SK-N-MC (cell line): ENCODE measurements around the gene ECSCR.

ENCODE experiments used
- DNase-seq: peaks from one replicate; pipeline ENCODE4 v3.0.0-alpha.2; 2011; ENCODE audit warnings: low read depth, low spot score
- H3K27ac ChIP-seq: fragments of 200-600 bp; sonication (generic); 2 replicates; pipeline ENCODE4 v1.5.1; 2016; ENCODE audit warnings: mixed run types
- H3K36me3 ChIP-seq: fragments of 200-600 bp; sonication (generic); 2 replicates; pipeline ENCODE4 v1.6.1; 2017; ENCODE audit warnings: antibody characterized with exemption, low read length, mixed read lengths; ENCODE audit not compliant: insufficient read depth
- H3K4me3 ChIP-seq: fragments of 200-600 bp; sonication (generic); 2 replicates; pipeline ENCODE4 v1.5.1; 2016
- H3K9ac ChIP-seq: fragments of 200-600 bp; sonication (generic); 2 replicates; pipeline ENCODE4 v1.8.0; 2017; ENCODE audit warnings: mixed run types, mixed read lengths; ENCODE audit not compliant: insufficient read length
- H3K9me3 ChIP-seq: fragments of 200-600 bp; sonication (generic); 2 replicates; pipeline ENCODE4 v1.6.1; 2017; ENCODE audit warnings: low read depth, mild to moderate bottlenecking, antibody characterized with exemption, low read length, moderate library complexity, mixed read lengths
- EZH2 ChIP-seq: fragments of 200-600 bp; sonication (generic); IDR thresholded peaks from one replicate; pipeline ENCODE4 v1.6.1; 2017; ENCODE audit warnings: antibody characterized with exemption
- FOXP2 ChIP-seq: optimal IDR thresholded peaks from 2 replicates; pipeline ENCODE3; 2011; ENCODE audit warnings: mild to moderate bottlenecking, moderate library complexity; ENCODE audit not compliant: insufficient read depth; ENCODE audit errors: extremely low read length, control extremely low read depth
- POLR2AphosphoS5 ChIP-seq: IDR thresholded peaks from 2 replicates; pipeline ENCODE4 v1.6.1; 2012; ENCODE audit warnings: mild to moderate bottlenecking, low read depth, low read length, borderline replicate concordance

The ECSCR gene

DNA sequence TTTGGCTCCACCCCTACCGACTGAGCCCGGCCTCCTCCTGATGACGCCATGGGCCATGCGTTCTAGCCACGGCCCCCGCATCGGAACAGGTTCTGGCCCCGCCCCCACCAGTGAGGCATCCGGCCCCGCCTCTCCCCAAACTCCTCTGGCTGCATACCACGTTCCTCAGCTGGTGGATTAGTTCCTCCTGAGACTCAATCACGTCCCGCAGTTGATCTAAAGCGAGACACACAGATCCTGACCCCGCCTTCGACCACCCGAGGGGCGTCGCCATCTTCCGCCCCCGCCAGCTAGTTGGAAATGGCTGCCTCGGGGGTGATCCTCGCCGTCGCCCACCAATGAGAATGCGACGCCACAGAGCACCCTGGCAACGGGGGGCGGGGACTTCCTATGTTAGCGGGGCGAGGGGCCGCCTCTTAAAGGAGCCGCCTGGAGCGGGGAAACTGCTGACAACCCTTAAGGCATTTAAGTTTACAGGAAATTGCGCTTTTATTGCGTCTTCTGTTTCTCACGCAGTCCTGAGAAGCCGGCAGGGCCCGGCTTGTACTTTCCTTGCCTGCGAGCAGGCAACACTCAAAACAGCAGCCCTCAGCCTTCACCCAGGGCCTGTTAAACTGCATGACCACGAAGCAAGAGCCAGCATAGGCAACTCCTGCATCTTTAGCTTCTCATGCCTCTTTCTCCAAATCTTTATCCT is 58.6 kb downstream of the ECSCR start, which contains the start of gene SPATA24:
TSS of gene SPATA24 (minus strand) at position 303 of the 697 bp plus-strand sequence. CDS start at position 274, 29 bp downstream.
- H3K9me3 ChIP-seq: no peaks in the 10 kb centered on the region
- peak within 1 kb of the TSS; percentile 95 for H3K27ac ChIP-seq
- peak; percentile 95 for DNase-seq
- H3K4me3 ChIP-seq: peak within 1 kb of the TSS; percentile 83
- TF ChIP-seq EZH2 (no peak), FOXP2 (peak; percentile 11), POLR2AphosphoS5 (peak; percentile 67)
- H3K36me3 ChIP-seq: no peaks in the 10 kb centered on the region
- H3K9ac ChIP-seq: peak within 1 kb of the TSS; percentile 74

DNA sequence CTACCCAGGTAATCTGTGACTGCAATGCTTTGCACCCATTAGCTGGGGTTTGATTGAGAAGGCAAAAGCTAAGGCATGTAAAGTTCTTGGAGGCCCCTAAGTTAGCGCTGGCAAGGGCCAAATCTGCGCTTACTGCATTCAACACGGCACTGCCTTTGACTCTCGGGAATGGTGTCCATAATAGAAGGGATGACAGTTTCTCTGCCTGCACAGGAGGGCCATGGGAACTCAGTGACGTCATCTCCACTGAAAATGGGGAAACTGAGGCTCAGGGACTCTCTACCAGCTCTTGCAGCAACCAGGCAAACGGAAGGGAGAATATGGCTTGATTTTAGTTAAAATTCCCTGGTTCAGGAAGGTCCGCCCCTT is 59.1 kb downstream of the ECSCR start:
- Histone ChIP-seq H3K4me3 (peak overlapping the region; percentile 83), H3K36me3 (no peaks in the 10 kb centered on the region), H3K27ac (peak overlapping the region; percentile 95), H3K9ac (peak overlapping the region; percentile 74), H3K9me3 (no peaks in the 10 kb centered on the region)
- TF ChIP-seq FOXP2: no peak
- no peak for TF ChIP-seq POLR2AphosphoS5
- no peak for TF ChIP-seq EZH2
- DNase-seq: no peak

DNA sequence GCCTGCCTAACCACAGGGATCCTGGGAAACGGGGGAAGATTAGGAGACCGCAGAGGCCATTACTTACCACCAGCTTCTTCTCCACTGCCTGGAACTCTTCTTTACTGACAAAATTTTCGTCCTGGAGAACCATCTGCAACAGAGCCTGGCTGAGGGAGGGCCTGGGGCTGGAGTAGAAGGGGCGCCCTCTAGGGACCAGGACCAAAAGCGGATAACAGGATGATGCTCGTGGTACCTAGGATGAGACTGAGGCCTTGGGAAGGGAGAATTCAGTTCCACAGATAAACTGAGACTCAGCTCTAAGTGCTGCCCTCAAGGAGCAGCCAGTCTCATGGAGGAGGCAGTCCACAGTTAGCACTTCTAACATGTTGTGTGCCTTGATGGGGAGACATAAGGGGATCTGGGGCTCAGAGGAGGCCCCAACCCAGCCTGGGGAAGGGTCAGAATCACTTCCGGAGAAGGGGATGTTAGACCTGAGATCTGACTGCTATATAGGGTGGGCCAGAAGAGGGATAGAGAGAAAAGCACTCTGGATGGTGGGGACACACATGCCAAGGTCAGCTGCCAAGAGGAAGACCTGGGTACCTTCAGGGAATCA is 59.9 kb downstream of the ECSCR start:
- H3K36me3 ChIP-seq: no peaks in the 10 kb centered on the region
- TF ChIP-seq EZH2 (no peak), POLR2AphosphoS5 (no peak), FOXP2 (no peak)
- H3K9ac ChIP-seq: no peak overlapping the region
- H3K27ac ChIP-seq: no peak overlapping the region; the same call in 1 of the 2 replicates
- peak overlapping the region; percentile 83 for H3K4me3 ChIP-seq
- DNase-seq: no peak
- no peaks in the 10 kb centered on the region for H3K9me3 ChIP-seq

DNA sequence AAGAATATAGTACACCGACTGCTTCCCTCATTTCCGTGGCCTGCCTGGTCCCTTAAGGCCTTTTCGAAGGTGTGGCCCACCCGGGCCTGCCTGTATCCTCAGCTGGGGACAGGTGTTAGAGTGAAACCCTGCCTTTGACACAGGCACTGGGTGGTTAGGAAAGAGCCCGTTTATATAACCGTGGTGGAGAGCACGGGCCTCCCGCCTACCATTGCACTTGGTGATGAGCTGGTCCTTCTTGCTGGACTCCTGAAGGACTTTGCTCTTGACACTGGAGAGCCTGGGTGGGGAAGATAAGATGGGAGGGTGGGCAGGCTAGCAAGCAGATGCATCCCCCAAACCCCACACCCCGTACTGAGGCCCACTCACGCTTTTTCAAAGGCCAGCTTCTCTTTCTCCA is 61.0 kb downstream of the ECSCR start:
- TF ChIP-seq POLR2AphosphoS5 (no peak), FOXP2 (no peak), EZH2 (no peak)
- H3K4me3 ChIP-seq: no peak overlapping the region
- no peak overlapping the region for H3K9ac ChIP-seq
- H3K9me3 ChIP-seq: no peaks in the 10 kb centered on the region
- no peaks in the 10 kb centered on the region for H3K36me3 ChIP-seq
- H3K27ac ChIP-seq: no peak overlapping the region
- DNase-seq: no peak

DNA sequence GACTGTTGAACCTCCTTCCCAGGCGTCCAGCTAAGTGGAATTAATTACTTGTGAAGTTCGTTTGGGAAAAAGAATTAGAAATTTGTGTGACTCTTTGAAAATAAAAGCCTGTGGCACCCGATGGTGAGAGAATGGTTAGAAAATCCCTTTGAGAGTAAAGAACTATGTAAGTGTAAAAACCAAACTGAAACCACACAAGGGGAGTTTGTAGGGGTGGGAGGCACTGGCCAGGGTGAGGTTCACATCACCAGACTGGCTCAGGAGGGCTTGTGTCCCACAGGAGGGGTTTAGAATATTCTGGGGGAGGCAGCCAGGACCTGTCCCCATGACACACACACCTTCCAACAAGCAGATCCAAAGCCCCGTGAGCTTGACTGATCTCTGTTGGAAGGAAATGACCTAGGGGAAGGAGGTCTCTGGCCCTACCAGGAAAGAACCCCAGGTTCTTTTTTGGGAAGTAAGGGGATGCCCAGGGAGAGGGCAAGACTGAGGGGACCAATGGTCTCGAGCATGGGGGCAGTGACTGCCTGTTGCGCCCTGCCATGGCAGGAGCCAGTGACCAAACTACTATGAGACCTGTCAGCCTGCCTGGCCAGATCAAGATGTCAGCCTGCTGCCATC is 62.9 kb downstream of the ECSCR start:
- H3K9ac ChIP-seq: no peak overlapping the region
- DNase-seq: no peak

More for the DNA sequence above, 62.9 kb downstream of the ECSCR start:
- no peak overlapping the region for H3K4me3 ChIP-seq
- no peak overlapping the region for H3K27ac ChIP-seq
- no peaks in the 10 kb centered on the region for H3K36me3 ChIP-seq
- no peaks in the 10 kb centered on the region for H3K9me3 ChIP-seq
- TF ChIP-seq POLR2AphosphoS5 (no peak), EZH2 (no peak)
